DND-41 (cell line): Measurements from ENCODE around the gene ITPR3.

Source experiments
- ATAC-seq: fragments of 200-7000 bp; cut with Tn5 transposase; 3 replicates; pipeline ENCODE4 v1.9.1; 2021; ENCODE audit warnings: low read depth; ENCODE audit not compliant: insufficient read depth
- DNase-seq: peaks from one replicate; pipeline ENCODE4 v3.0.0-alpha.2; 2020
- H2AFZ ChIP-seq: 2 replicates; pipeline ENCODE4 v1.6.0; 2012; ENCODE audit warnings: low read depth, low read length
- H3K27ac ChIP-seq: 2 replicates; pipeline ENCODE4 v1.5.1; 2012; ENCODE audit warnings: low read length, inconsistent platforms
- H3K27me3 ChIP-seq: fragments of 200-600 bp; sonication (generic); 2 replicates; pipeline ENCODE4 v1.6.0; 2012; ENCODE audit warnings: low read length, mild to moderate bottlenecking, inconsistent platforms; ENCODE audit not compliant: insufficient read depth, poor library complexity
- H3K36me3 ChIP-seq: 2 replicates; pipeline ENCODE4 v1.5.1; 2012; ENCODE audit warnings: low read length, inconsistent platforms; ENCODE audit not compliant: insufficient read depth
- H3K4me1 ChIP-seq: 2 replicates; pipeline ENCODE4 v1.5.1; 2012; ENCODE audit warnings: mild to moderate bottlenecking, low read length; ENCODE audit not compliant: insufficient read depth
- H3K4me2 ChIP-seq: 2 replicates; pipeline ENCODE4 v1.6.0; 2012; ENCODE audit warnings: mild to moderate bottlenecking, moderate library complexity, low read length, inconsistent platforms; ENCODE audit not compliant: insufficient read depth
- H3K4me3 ChIP-seq, 2 experiments: fragments of 200-600 bp in 1 of 2; shearing (Covaris generic) in 1 of 2; 2 replicates each; pipeline ENCODE4 v1.5.1; 2012 to 2016; ENCODE audit warnings: inconsistent platforms in 2 of 2, low read length in 2 of 2, mild to moderate bottlenecking in 2 of 2, low read depth in 1 of 2, moderate library complexity in 1 of 2
- H3K79me2 ChIP-seq: 2 replicates; pipeline ENCODE4 v1.6.0; 2012; ENCODE audit warnings: low read length, inconsistent platforms; ENCODE audit not compliant: insufficient read depth
- H3K9ac ChIP-seq: 2 replicates; pipeline ENCODE4 v1.6.0; 2012; ENCODE audit warnings: low read depth, mild to moderate bottlenecking, inconsistent platforms, low read length, moderate library complexity
- H3K9me3 ChIP-seq: 2 replicates; pipeline ENCODE4 v1.5.1; 2012; ENCODE audit warnings: low read length, moderate library complexity, mild to moderate bottlenecking, inconsistent platforms; ENCODE audit not compliant: insufficient read depth, severe bottlenecking
- H4K20me1 ChIP-seq: 2 replicates; pipeline ENCODE4 v1.6.0; 2012; ENCODE audit warnings: low read length; ENCODE audit not compliant: insufficient read depth
- EZH2 ChIP-seq: IDR thresholded peaks from 3 replicates; pipeline ENCODE4 v1.6.1; 2012; ENCODE audit warnings: borderline replicate concordance, low read depth, mild to moderate bottlenecking, moderate library complexity, low read length, inconsistent platforms; ENCODE audit not compliant: severe bottlenecking
- TF ChIP-seq, protein P1 (sequence below): IDR thresholded peaks from 2 replicates; pipeline ENCODE4 v1.5.1; 2012; ENCODE audit warnings: borderline replicate concordance, low read length, moderate library complexity, mild to moderate bottlenecking; ENCODE audit not compliant: poor library complexity, severe bottlenecking; ENCODE audit errors: extremely low read depth

The ITPR3 gene

DNA sequence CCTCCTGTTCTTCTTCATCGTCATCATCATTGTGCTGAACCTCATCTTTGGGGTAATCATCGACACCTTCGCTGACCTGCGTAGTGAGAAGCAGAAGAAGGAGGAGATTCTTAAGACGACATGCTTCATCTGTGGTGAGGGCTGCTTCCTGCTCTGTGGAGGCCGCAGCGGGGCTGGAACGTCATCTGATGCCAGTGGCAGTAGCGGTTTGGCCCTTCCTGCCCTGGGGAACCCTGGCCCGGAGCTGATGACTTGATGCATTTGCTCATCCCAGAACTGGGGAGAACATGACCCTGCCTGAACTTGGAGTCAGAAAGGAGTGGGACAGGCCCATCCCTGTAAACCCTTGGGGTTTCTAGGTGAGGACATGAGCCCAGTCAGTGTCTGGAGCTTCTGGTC, 71.6 kb downstream of the ITPR3 start:
- no peak overlapping the region for H3K4me3 ChIP-seq
- no peaks in the 10 kb centered on the region for H3K9me3 ChIP-seq
- no peak overlapping the region for H3K4me2 ChIP-seq
- no peak for ATAC-seq
- peaks cover 99% of the 10 kb centered on the region for H3K36me3 ChIP-seq
- TF ChIP-seq, protein P1, sequence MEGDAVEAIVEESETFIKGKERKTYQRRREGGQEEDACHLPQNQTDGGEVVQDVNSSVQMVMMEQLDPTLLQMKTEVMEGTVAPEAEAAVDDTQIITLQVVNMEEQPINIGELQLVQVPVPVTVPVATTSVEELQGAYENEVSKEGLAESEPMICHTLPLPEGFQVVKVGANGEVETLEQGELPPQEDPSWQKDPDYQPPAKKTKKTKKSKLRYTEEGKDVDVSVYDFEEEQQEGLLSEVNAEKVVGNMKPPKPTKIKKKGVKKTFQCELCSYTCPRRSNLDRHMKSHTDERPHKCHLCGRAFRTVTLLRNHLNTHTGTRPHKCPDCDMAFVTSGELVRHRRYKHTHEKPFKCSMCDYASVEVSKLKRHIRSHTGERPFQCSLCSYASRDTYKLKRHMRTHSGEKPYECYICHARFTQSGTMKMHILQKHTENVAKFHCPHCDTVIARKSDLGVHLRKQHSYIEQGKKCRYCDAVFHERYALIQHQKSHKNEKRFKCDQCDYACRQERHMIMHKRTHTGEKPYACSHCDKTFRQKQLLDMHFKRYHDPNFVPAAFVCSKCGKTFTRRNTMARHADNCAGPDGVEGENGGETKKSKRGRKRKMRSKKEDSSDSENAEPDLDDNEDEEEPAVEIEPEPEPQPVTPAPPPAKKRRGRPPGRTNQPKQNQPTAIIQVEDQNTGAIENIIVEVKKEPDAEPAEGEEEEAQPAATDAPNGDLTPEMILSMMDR = no peak
- TF ChIP-seq EZH2 = no peak
- no peak overlapping the region for H3K9ac ChIP-seq
- no peak overlapping the region for H3K27ac ChIP-seq
- H3K27me3 ChIP-seq = no peaks in the 10 kb centered on the region
- no peak for DNase-seq
- no peaks in the 10 kb centered on the region for H3K4me1 ChIP-seq
- no peak overlapping the region for H2AFZ ChIP-seq
- no peaks in the 10 kb centered on the region for H3K79me2 ChIP-seq
- H4K20me1 ChIP-seq = peaks cover 20% of the 10 kb centered on the region

DNA sequence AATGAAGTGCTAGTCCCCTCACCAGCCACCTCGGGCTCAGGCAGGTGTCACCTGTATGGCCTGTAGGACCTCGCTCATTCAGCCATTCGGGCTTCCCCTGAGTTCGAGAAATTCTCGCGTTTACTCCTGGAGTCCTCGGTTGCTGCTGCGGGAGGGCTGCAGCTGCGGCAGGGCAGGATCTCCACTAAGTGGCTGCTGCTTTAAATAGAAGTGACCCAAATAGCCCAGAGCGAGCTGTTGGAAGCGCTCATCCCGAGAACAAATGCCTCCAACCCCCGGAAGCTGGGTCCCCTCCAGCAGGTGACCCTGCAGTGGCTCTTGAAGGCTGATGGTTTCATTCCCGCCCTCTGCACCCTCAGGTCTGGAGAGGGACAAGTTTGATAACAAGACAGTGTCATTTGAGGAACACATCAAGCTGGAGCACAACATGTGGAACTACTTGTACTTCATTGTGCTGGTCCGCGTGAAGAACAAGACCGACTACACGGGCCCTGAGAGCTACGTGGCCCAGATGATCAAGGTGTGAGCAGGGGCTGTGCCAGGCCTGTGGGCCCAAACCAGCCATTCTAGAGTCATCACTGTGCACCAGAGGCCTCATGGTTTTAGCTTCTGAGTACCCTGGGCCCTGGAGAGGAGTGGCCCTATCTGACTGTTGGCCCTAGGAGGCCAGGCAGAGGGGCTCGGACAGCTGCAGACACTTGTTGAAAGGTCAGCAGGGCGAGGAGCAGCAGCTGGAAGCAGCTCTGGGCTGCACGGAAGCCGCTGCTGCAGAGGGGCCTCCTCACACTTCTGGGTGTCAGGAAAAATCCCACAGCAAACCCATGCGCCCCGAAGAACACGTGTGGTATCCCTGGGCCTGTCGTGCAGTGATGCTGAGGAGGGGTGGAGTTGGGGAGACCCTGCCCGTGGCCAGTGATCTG, 72.3 kb downstream of the ITPR3 start:
- no peaks in the 10 kb centered on the region for H3K4me1 ChIP-seq
- DNase-seq (no peak), ATAC-seq (no peak)
- peaks cover 100% of the 10 kb centered on the region for H3K36me3 ChIP-seq
- no peaks in the 10 kb centered on the region for H3K79me2 ChIP-seq
- no peak for TF ChIP-seq EZH2
- TF ChIP-seq, protein P1 = no peak
- H2AFZ ChIP-seq = no peak overlapping the region
- H3K9ac ChIP-seq = no peak overlapping the region
- H3K27ac ChIP-seq = no peak overlapping the region
- H3K4me2 ChIP-seq = no peak overlapping the region
- H3K9me3 ChIP-seq = no peaks in the 10 kb centered on the region
- peaks cover 25% of the 10 kb centered on the region for H4K20me1 ChIP-seq
- H3K4me3 ChIP-seq = no peak overlapping the region
- H3K27me3 ChIP-seq = no peaks in the 10 kb centered on the region

DNA sequence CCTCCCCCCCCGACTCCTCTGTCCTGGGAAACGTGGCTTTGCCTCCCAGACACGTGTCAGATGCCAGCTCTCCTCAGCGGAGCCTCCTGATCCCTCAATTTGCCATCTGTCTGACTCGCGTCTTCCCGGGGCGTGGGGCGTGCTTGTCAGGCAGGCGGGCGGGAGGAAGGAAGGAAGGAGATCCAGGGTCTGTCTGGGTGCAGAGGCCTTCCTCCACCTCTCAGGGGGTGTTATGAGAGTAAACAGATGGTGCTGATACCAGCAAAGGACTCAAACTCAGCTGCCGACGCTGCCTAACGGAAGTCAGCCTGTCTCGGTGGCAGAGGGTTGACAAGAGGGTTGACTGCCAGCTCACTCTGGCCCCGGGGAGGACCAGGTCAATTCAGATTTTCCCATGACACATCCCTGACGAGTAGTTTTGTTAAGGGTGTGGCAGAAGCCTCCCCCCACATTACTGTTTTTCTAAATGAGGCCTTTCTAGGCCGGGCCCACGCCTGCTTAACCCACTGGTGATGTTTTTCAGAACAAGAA, 73.3 kb downstream of the ITPR3 start:
- H3K4me1 ChIP-seq = no peaks in the 10 kb centered on the region
- no peaks in the 10 kb centered on the region for H3K79me2 ChIP-seq
- H3K9ac ChIP-seq = no peak overlapping the region
- no peaks in the 10 kb centered on the region for H3K27me3 ChIP-seq
- H3K9me3 ChIP-seq = no peaks in the 10 kb centered on the region
- no peak overlapping the region for H3K4me2 ChIP-seq
- peaks cover 98% of the 10 kb centered on the region for H3K36me3 ChIP-seq
- no peak overlapping the region for H3K27ac ChIP-seq
- DNase-seq (no peak), ATAC-seq (no peak)
- TF ChIP-seq, protein P1 = no peak
- no peak for TF ChIP-seq EZH2
- no peak overlapping the region for H3K4me3 ChIP-seq
- H2AFZ ChIP-seq = no peak overlapping the region
- peaks cover 26% of the 10 kb centered on the region for H4K20me1 ChIP-seq
